Measurements from ENCODE around the gene RSPO4. TPM values are rescaled to one million over a fixed set of nuclear protein-coding genes. Genes with fewer than 3 reads are reported as not detected.

Gene RSPO4
- total RNA-seq, 1 donor from 2014 or later, result 0.11 TPM

- Mint-ChIP-seq H3K4me3 (no peak overlapping the region), H3K4me1 (no peaks in the 10 kb centered on the region), H3K36me3 (ENCODE audit: low read depth) (no peaks in the 10 kb centered on the region), H3K27ac (no peak overlapping the region), H3K27me3 (peaks cover 26% of the 10 kb centered on the region), H3K9me3 (peaks cover 2% of the 10 kb centered on the region)
- no peak for ATAC-seq (ENCODE audit: low read depth)
- ChIA-PET CTCF (no interaction called here), POLR2A (no interaction called here)
- TF ChIP-seq, protein P1, sequence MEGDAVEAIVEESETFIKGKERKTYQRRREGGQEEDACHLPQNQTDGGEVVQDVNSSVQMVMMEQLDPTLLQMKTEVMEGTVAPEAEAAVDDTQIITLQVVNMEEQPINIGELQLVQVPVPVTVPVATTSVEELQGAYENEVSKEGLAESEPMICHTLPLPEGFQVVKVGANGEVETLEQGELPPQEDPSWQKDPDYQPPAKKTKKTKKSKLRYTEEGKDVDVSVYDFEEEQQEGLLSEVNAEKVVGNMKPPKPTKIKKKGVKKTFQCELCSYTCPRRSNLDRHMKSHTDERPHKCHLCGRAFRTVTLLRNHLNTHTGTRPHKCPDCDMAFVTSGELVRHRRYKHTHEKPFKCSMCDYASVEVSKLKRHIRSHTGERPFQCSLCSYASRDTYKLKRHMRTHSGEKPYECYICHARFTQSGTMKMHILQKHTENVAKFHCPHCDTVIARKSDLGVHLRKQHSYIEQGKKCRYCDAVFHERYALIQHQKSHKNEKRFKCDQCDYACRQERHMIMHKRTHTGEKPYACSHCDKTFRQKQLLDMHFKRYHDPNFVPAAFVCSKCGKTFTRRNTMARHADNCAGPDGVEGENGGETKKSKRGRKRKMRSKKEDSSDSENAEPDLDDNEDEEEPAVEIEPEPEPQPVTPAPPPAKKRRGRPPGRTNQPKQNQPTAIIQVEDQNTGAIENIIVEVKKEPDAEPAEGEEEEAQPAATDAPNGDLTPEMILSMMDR (IDR thresholded peaks at IDR 0.05), result no peak
- intact Hi-C loops (cut with micrococcal nuclease), result no loop called here
- DNase-seq, result no peak
Measured at GRCh38 chr20:916825-917224, 85.3 kb downstream of the RSPO4 start.

- intact Hi-C loops (cut with micrococcal nuclease), result no loop called here
- CTCF ChIA-PET, result no interaction called here
- Mint-ChIP-seq H3K4me1 (no peaks in the 10 kb centered on the region), H3K27me3 (peaks cover 26% of the 10 kb centered on the region), H3K4me3 (no peak within 1 kb of the TSS), H3K27ac (no peak within 1 kb of the TSS), H3K36me3 (ENCODE audit: low read depth) (no peaks in the 10 kb centered on the region), H3K9me3 (peaks cover 2% of the 10 kb centered on the region)
- no peak for ATAC-seq (ENCODE audit: low read depth)
- DNase-seq, result no peak
- TF ChIP-seq, protein P1 (IDR thresholded peaks at IDR 0.05), result no peak
- POLR2A ChIA-PET, result no interaction called here
Measured at GRCh38 chr20:916125-916799, 85.8 kb downstream of the RSPO4 start, which contains the start of gene ANGPT4. TSS of gene ANGPT4 (minus strand) at chr20:916334. CDS start at chr20:916214, 120 bp downstream.

- DNase-seq (no peak), ATAC-seq (ENCODE audit: low read depth) (no peak)
- ChIA-PET POLR2A (no interaction called here), CTCF (no interaction called here)
- H3K4me1 Mint-ChIP-seq, result no peaks in the 10 kb centered on the region
- H3K27me3 Mint-ChIP-seq, result peaks cover 26% of the 10 kb centered on the region
- no peaks in the 10 kb centered on the region for H3K9me3 Mint-ChIP-seq
- H3K4me3 Mint-ChIP-seq, result no peak overlapping the region
- H3K36me3 Mint-ChIP-seq (ENCODE audit: low read depth), result no peaks in the 10 kb centered on the region
- intact Hi-C loops (cut with micrococcal nuclease), result no loop called here
- TF ChIP-seq, protein P1 (IDR thresholded peaks at IDR 0.05), result no peak
- H3K27ac Mint-ChIP-seq, result no peak overlapping the region
Measured at GRCh38 chr20:914727-915498, 87.2 kb downstream of the RSPO4 start.

DNA sequence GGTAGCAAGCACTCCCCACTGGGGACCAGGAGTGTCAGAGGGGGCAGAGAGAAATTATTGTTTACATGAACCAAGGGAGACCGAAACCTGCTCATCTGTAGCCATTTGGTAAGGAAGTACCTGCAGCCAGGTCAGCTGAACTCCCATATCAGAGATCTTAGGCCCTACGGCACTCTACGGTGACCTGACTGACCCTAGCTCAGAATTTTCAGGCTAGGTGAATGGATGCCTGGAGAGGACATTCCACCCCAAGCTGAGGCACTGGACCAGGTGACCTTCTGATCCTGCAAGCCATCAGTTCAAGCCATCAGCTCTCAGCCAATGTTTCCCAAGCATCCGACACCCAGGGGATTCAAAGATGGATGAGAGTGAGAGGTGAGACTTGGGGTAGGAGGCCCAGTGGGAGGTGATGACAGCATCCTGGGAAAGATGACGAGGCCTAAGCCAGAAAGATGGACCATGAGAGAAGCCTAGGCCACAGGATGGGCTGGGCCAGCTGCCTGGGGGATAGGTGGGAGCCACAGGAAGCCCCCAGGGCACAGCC is 88.7 kb downstream of the RSPO4 start:
- ChIA-PET CTCF (no interaction called here), POLR2A (no interaction called here)
- TF ChIP-seq, protein P1 (IDR thresholded peaks at IDR 0.05), result no peak
- ATAC-seq (ENCODE audit: low read depth), result no peak
- H3K4me1 Mint-ChIP-seq, result no peaks in the 10 kb centered on the region
- H3K27me3 Mint-ChIP-seq, result peaks cover 26% of the 10 kb centered on the region
- H3K9me3 Mint-ChIP-seq, result no peaks in the 10 kb centered on the region
- H3K36me3 Mint-ChIP-seq (ENCODE audit: low read depth), result no peaks in the 10 kb centered on the region
- intact Hi-C loops (cut with micrococcal nuclease), result no loop called here
- no peak overlapping the region for H3K4me3 Mint-ChIP-seq
- H3K27ac Mint-ChIP-seq, result no peak overlapping the region
- DNase-seq, result no peak

Measured in activated B cell treated with CpG ODN at 0.5 μM for 24 hours (primary cell).